Adipose tissue (tissue), 3 donors: ENCODE measurements around the gene NEURL1. TPM values are rescaled to one million over a fixed set of nuclear protein-coding genes. Genes with fewer than 3 reads are reported as not detected.

ENCODE experiments used
- H3K27ac ChIP-seq: one replicate; pipeline ENCODE4 v1.5.1; 2013; ENCODE audit warnings: low read depth, low read length
- WGBS, 3 donors: extraction: QIAGEN DNeasy Blood & Tissue Kit; methylation state at CpG; one replicate each; pipeline ENCODE4 v1.1.7; 2013; 5-methylcytosine and 5-hydroxymethylcytosine counted together
- polyA plus RNA-seq, 3 donors: library from polyadenylated mRNA; stranded (reverse); fragments of 200-250 nt; gene quantifications; one replicate each; pipeline ENCODE4 v1.2.3, GENCODE V29; 2013
- donor health status: healthy with polysubstance abuse.
- donor health status: Bipolar disorder and iron deficiency.
- donor health status: healthy.

The NEURL1 gene
- polyA plus RNA-seq, 3 donors = 0.51 to 9.8 TPM; not detected in 1

GRCh38 chr10:103551619-103552602, 58.4 kb downstream of the NEURL1 start:
- WGBS, 3 donors = 46 to 75% (median 49%) methylated on average over 10 of the region's 10 CpGs
- H3K27ac ChIP-seq = no peak overlapping the region

- H3K27ac ChIP-seq = no peak overlapping the region
- WGBS, 3 donors = 89 to 93% (median 89%) methylated on average over 20 of the region's 20 CpGs
These were observed 59.6 kb downstream of the NEURL1 start for GRCh38 chr10:103552856-103553742.

- 90 to 92% (median 91%) methylated on average over 8 of the region's 8 CpGs for WGBS, 3 donors
These were observed 60.4 kb downstream of the NEURL1 start for GRCh38 chr10:103553743-103554487.

GRCh38 chr10:103554488-103555324, 61.2 kb downstream of the NEURL1 start:
- 3 to 16% (median 5%) methylated on average over 17 to 44 of the region's 44 CpGs for WGBS, 3 donors
- no peak overlapping the region for H3K27ac ChIP-seq

More at GRCh38 chr10:103553743-103554487, 60.4 kb downstream of the NEURL1 start:
- H3K27ac ChIP-seq = no peak overlapping the region

GRCh38 chr10:103555325-103555649, 61.8 kb downstream of the NEURL1 start:
- H3K27ac ChIP-seq = no peak overlapping the region
- WGBS, 3 donors = 4 to 6% (median 6%) methylated on average over 18 of the region's 18 CpGs

GRCh38 chr10:103555712-103556111, 62.2 kb downstream of the NEURL1 start:
- no peak overlapping the region for H3K27ac ChIP-seq
- 61 to 77% (median 66%) methylated on average over 11 of the region's 11 CpGs for WGBS, 3 donors

GRCh38 chr10:103556383-103557007, 63.0 kb downstream of the NEURL1 start:
- 77 to 87% (median 85%) methylated on average over 12 of the region's 12 CpGs for WGBS, 3 donors
- no peak overlapping the region for H3K27ac ChIP-seq

GRCh38 chr10:103557455-103557854, 64.0 kb downstream of the NEURL1 start:
- 89 to 97% (median 92%) methylated on average over 10 of the region's 10 CpGs for WGBS, 3 donors

GRCh38 chr10:103558911-103559310, 65.4 kb downstream of the NEURL1 start:
- 44 to 80% (median 52%) methylated on average over 9 of the region's 9 CpGs for WGBS, 3 donors
- no peak overlapping the region for H3K27ac ChIP-seq

More at GRCh38 chr10:103557455-103557854, 64.0 kb downstream of the NEURL1 start:
- H3K27ac ChIP-seq = no peak overlapping the region

GRCh38 chr10:103559776-103560175, 66.3 kb downstream of the NEURL1 start:
- WGBS, 3 donors = 72 to 85% (median 80%) methylated on average over 9 of the region's 9 CpGs
- H3K27ac ChIP-seq = no peak overlapping the region

- H3K27ac ChIP-seq = no peak overlapping the region
- WGBS, 3 donors = 64 to 97% (median 90%) methylated on average over 7 of the region's 7 CpGs
These were observed 67.4 kb downstream of the NEURL1 start for GRCh38 chr10:103560886-103561285.

- WGBS, 3 donors = 55 to 85% (median 64%) methylated on average over 4 of the region's 4 CpGs
- no peak overlapping the region for H3K27ac ChIP-seq
These were observed 68.9 kb downstream of the NEURL1 start for GRCh38 chr10:103562383-103562782.

- H3K27ac ChIP-seq = no peak overlapping the region
- WGBS, 3 donors = 86 to 91% (median 89%) methylated on average over 7 of the region's 7 CpGs
These were observed 70.0 kb downstream of the NEURL1 start for GRCh38 chr10:103563231-103564115.

- no peak overlapping the region for H3K27ac ChIP-seq
- WGBS, 3 donors = 54 to 66% (median 59%) methylated on average over 6 to 7 of the region's 7 CpGs
These were observed 70.6 kb downstream of the NEURL1 start for GRCh38 chr10:103564116-103564501.

GRCh38 chr10:103564776-103565520, 71.4 kb downstream of the NEURL1 start:
- no peak overlapping the region for H3K27ac ChIP-seq
- 59 to 69% (median 68%) methylated on average over 11 to 12 of the region's 12 CpGs for WGBS, 3 donors

- WGBS, 3 donors = 55 to 59% (median 56%) methylated on average over 3 of the region's 3 CpGs
- no peak overlapping the region for H3K27ac ChIP-seq
These were observed 73.0 kb downstream of the NEURL1 start for GRCh38 chr10:103566536-103566935.
